Left lung (tissue), 10 donors: ENCODE results near the gene MED17. TPM values are rescaled to one million over a fixed set of nuclear protein-coding genes. Genes with fewer than 3 reads are reported as not detected.

Experiments used
- ATAC-seq: fragments of 200-7000 bp; cut with Tn5 transposase; one replicate; pipeline ENCODE4 v1.9.1; 2020; ENCODE audit warnings: moderate library complexity
- DNase-seq, 4 donors: peaks; one replicate each; pipeline ENCODE4 v3.0.0-alpha.2; 2013 to 2020
- H3K27ac ChIP-seq, 2 donors: fragments of 200-600 bp; sonication (generic) in 1 of 2; one replicate each; pipeline versions ENCODE4 v1.5.0 to v1.8.0; 2020 to 2021
- H3K27me3 ChIP-seq, 2 donors: fragments of 200-600 bp; sonication (generic) in 1 of 2; one replicate each; pipeline versions ENCODE4 v1.5.0 to v1.8.0; 2020 to 2021
- H3K36me3 ChIP-seq, 2 donors: fragments of 200-600 bp; sonication (generic) in 1 of 2; one replicate each; pipeline versions ENCODE4 v1.5.0 to v1.8.0; 2020 to 2021
- H3K4me1 ChIP-seq, 2 donors: fragments of 200-600 bp; one replicate each; pipeline ENCODE4 v1.8.0; 2021
- H3K4me3 ChIP-seq, 2 donors: fragments of 200-600 bp; sonication (generic) in 1 of 2; one replicate each; pipeline versions ENCODE4 v1.5.0 to v1.8.0; 2020 to 2021; ENCODE audit warnings: mild to moderate bottlenecking in 1 of 2
- H3K9me3 ChIP-seq, 2 donors: fragments of 200-600 bp; sonication (generic) in 1 of 2; one replicate each; pipeline versions ENCODE4 v1.5.0 to v1.8.0; 2020 to 2021
- intact Hi-C, 2 donors: fragments of 100-400 bp; cut with DNase I; formaldehyde crosslinking; loops; one replicate each; pipeline versions ENCODE4 v1.11.2 to v1.14.2; 2022
- polyA plus RNA-seq, 6 donors: library from polyadenylated mRNA; unstranded; fragments of 120-200 nt; gene quantifications; one replicate each; pipeline ENCODE4 v1.2.1, GENCODE V29; 2013; ENCODE audit not compliant: insufficient read length in 6 of 6
- total RNA-seq, 2 donors: library from RNA; stranded (reverse); fragmentation: NEBNext Ultra II Directional; extraction: Animal tissue kit (Norgen Biotek cat#: 25700); gene quantifications; one replicate each; pipeline ENCODE4 v1.2.1, GENCODE V29; 2021
- TF ChIP-seq, protein P1 (sequence below), 2 donors: fragments of 200-600 bp; sonication (generic) in 1 of 2; IDR thresholded peaks; one replicate each; pipeline versions ENCODE4 v1.5.0 to v1.8.0; 2021; ENCODE audit warnings: antibody characterized with exemption in 2 of 2
- donor health status: DM: no; HTN: yes; CAD: no.
- donor health status: DM: no; HTN: no; CAD: no.

The MED17 gene
- total and polyA plus RNA-seq, 8 donors, result 26.3 to 46.0 (median 43.5) TPM

DNA sequence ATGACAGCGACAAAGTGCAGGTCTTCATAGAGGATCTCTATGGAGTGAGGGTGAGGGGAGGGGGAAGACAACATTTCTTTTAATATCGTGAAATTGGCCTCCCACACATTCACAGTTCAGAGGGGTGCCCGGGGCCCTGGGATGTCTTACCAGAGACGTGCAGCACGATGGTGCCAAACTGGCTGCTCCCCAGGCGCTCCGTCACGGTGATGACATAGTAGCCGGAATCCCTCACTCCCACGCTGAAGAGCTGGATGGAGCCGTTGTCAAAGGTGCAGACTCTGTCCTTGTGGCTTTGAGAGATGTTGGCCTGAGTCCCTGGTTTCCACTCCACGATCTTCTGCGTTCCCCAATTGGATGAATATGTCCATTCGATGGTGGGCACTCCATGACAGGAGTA lies 36.8 kb downstream of the MED17 start:
- TF ChIP-seq, protein P1, sequence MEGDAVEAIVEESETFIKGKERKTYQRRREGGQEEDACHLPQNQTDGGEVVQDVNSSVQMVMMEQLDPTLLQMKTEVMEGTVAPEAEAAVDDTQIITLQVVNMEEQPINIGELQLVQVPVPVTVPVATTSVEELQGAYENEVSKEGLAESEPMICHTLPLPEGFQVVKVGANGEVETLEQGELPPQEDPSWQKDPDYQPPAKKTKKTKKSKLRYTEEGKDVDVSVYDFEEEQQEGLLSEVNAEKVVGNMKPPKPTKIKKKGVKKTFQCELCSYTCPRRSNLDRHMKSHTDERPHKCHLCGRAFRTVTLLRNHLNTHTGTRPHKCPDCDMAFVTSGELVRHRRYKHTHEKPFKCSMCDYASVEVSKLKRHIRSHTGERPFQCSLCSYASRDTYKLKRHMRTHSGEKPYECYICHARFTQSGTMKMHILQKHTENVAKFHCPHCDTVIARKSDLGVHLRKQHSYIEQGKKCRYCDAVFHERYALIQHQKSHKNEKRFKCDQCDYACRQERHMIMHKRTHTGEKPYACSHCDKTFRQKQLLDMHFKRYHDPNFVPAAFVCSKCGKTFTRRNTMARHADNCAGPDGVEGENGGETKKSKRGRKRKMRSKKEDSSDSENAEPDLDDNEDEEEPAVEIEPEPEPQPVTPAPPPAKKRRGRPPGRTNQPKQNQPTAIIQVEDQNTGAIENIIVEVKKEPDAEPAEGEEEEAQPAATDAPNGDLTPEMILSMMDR (IDR thresholded peaks at IDR 0.05), result no peak
- ATAC-seq (no peak), DNase-seq (peak in 1 of 4 donors; percentile 53)
- H3K9me3 ChIP-seq, result no peaks in the 10 kb centered on the region
- peaks cover 0 to 7% of the 10 kb centered on the region in 2 donors for H3K36me3 ChIP-seq
- intact Hi-C loops, result no loop called here
- no peak overlapping the region for H3K27ac ChIP-seq
- no peak overlapping the region for H3K4me3 ChIP-seq
- H3K27me3 ChIP-seq, result no peaks in the 10 kb centered on the region
- H3K4me1 ChIP-seq, result no peaks in the 10 kb centered on the region

DNA sequence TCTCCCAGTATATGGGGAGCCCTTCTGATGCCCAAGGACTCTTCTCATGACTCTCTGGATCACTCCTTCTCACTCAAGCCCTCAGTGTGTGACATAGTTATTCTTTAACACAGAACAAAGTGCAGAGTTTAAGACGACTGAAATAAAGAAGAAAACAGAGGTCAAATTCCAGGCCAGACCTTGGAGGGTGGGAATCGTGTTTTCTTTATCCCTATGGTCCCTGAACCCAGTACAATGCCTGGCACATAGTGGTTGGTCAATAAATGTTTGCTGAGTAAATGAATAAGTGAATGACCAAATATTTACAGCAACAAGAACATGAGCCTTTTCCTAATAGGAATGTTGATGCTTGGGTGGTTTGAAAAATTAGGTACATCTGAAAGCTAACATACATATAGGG lies 37.5 kb downstream of the MED17 start:
- TF ChIP-seq, protein P1 (IDR thresholded peaks at IDR 0.05), result no peak
- no peak for ATAC-seq
- no peaks in the 10 kb centered on the region for H3K4me1 ChIP-seq
- H3K36me3 ChIP-seq, result peaks cover 0 to 5% of the 10 kb centered on the region in 2 donors
- no peak overlapping the region for H3K4me3 ChIP-seq
- no peak for DNase-seq
- intact Hi-C loops, result no loop called here
- no peaks in the 10 kb centered on the region for H3K27me3 ChIP-seq
- no peak overlapping the region for H3K27ac ChIP-seq
- no peaks in the 10 kb centered on the region for H3K9me3 ChIP-seq

DNA sequence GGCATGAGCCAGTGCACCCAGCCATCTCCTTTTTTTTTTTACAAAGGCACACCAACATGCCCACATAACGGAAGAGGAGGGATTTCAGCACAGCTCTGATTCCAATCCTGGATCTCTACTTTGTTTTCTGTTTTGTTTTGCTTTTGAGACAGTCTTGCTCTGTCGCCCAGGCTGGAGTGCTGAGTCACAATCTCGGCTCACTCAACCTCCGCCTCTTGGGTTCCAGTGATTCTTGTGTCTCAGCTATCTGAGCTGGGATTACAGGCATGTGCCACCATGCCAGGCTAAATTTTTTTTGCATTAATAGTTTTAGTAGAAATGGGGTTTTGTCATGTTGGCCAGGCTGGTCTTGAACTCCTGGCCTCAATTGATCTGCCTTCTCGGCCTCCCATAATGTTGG lies 38.3 kb downstream of the MED17 start:
- intact Hi-C loops, result no loop called here
- TF ChIP-seq, protein P1 (IDR thresholded peaks at IDR 0.05), result no peak
- no peaks in the 10 kb centered on the region for H3K4me1 ChIP-seq
- no peaks in the 10 kb centered on the region for H3K9me3 ChIP-seq
- no peak for ATAC-seq
- no peak overlapping the region for H3K27ac ChIP-seq
- no peak for DNase-seq
- H3K36me3 ChIP-seq, result peaks cover 0 to under 1% of the 10 kb centered on the region in 2 donors
- H3K27me3 ChIP-seq, result no peaks in the 10 kb centered on the region
- no peak overlapping the region for H3K4me3 ChIP-seq

DNA sequence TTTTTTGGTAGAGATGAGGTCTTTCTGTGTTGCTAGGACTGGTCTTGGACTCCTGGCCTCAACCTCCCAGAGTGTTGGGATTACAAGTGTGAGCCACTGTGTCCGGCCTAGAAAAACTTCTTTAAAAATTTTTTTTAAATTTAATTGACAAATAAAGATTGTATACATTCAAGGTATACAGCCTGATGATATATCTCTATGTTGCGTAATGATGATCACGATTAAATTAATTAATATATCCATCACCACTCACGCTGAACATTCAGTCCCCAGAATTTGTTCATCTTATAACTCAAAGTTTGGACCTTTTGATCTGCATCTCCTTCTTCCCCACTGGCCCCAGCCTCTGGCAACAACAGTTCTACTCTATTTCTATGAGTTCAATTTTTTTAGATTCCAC lies 39.1 kb downstream of the MED17 start:
- intact Hi-C loops, result no loop called here

DNA sequence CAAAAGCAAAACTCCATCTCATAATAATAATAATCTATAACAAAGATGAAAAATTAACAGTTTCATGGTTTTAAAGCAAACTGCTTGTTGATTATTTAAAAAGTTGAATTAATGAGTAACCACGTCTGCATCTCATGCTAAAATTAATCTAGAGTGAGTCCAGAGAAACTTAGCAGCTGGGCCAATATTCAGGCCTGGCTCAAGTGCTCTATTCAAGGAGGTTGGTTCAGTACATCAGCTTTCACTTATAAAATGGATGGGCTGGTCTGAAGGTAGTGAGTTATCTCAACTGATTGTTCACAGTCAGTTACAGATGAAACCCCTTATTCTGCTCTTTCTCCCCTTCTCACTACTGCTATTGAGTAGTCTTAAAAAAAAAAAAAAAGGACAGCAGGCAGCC lies 43.3 kb downstream of the MED17 start:
- Histone ChIP-seq H3K4me3 (no peak overlapping the region), H3K9me3 (no peaks in the 10 kb centered on the region), H3K27ac (no peak overlapping the region), H3K27me3 (no peaks in the 10 kb centered on the region), H3K36me3 (no peaks in the 10 kb centered on the region), H3K4me1 (no peaks in the 10 kb centered on the region)
- intact Hi-C loops, result no loop called here
- DNase-seq (no peak), ATAC-seq (no peak)
- TF ChIP-seq, protein P1 (IDR thresholded peaks at IDR 0.05), result no peak

More for the DNA sequence above, 39.1 kb downstream of the MED17 start:
- Histone ChIP-seq H3K4me1 (no peaks in the 10 kb centered on the region), H3K27ac (no peak overlapping the region), H3K27me3 (no peaks in the 10 kb centered on the region), H3K4me3 (no peak overlapping the region), H3K9me3 (no peaks in the 10 kb centered on the region), H3K36me3 (no peaks in the 10 kb centered on the region)
- no peak for ATAC-seq
- no peak for DNase-seq
- TF ChIP-seq, protein P1 (IDR thresholded peaks at IDR 0.05), result no peak
